ENCODE measurements around the gene SCAANT1. TPM values are rescaled to one million over a fixed set of nuclear protein-coding genes. Genes with fewer than 3 reads are reported as not detected.

SCAANT1 gene
- total RNA-seq, 4 donors from 2014 or later = not detected

- H3K4me1 ChIP-seq = peaks cover 1 to 24% (median 6%) of the 10 kb centered on the region in 4 donors
- intact Hi-C loops (cut with DNase I; ENCODE audit: low total_unique reads) = no loop called here
- WGBS, 2 donors (ENCODE audit: low coverage in 1 of 2) = 66 to 70% methylated on average over 6 to 10 of the region's 10 CpGs
- H3K9me3 ChIP-seq = no peaks in the 10 kb centered on the region
- no peak overlapping the region for H3K4me3 ChIP-seq
- in situ Hi-C loops (cut with MboI; ENCODE audit: low pct_ligation_motif_present in 1 of 4, low pct_unique_long_range_greater_than_20kb in 1 of 4, low sequenced_read_pairs in 3 of 4) = no loop called here
- H3K27ac ChIP-seq = no peak overlapping the region
- TF ChIP-seq CTCF (IDR thresholded peaks at IDR 0.05) (no peak), POLR2AphosphoS5 (IDR thresholded peaks at IDR 0.05) (no peak), EP300 (IDR thresholded peaks at IDR 0.05; ENCODE audit: low read depth) (no peak), POLR2A (IDR thresholded peaks at IDR 0.05) (no peak)
- no peak for DNase-seq
- peaks cover 0 to 4% (median 0%) of the 10 kb centered on the region in 4 donors for H3K36me3 ChIP-seq
- H3K27me3 ChIP-seq = no peaks in the 10 kb centered on the region
These were observed 15.5 kb upstream of the SCAANT1 start for GRCh38 chr3:63927422-63928280.

- intact Hi-C loops (cut with DNase I; ENCODE audit: low total_unique reads) (no loop called here), in situ Hi-C loops (cut with MboI; ENCODE audit: low pct_ligation_motif_present in 1 of 4, low pct_unique_long_range_greater_than_20kb in 1 of 4, low sequenced_read_pairs in 3 of 4) (no loop called here)
- Histone ChIP-seq H3K27ac (no peak overlapping the region), H3K36me3 (peaks cover 0 to 13% (median 0%) of the 10 kb centered on the region in 4 donors), H3K9me3 (no peaks in the 10 kb centered on the region), H3K4me3 (no peak overlapping the region), H3K27me3 (no peaks in the 10 kb centered on the region), H3K4me1 (peaks cover 0 to 11% (median 0%) of the 10 kb centered on the region in 4 donors)
- WGBS, 2 donors (ENCODE audit: low coverage in 1 of 2) = 92 to 100% methylated on average over 4 of the region's 4 CpGs
- no peak for DNase-seq
- TF ChIP-seq POLR2AphosphoS5 (IDR thresholded peaks at IDR 0.05) (no peak), POLR2A (IDR thresholded peaks at IDR 0.05) (no peak), EP300 (IDR thresholded peaks at IDR 0.05; ENCODE audit: low read depth) (no peak), CTCF (IDR thresholded peaks at IDR 0.05) (no peak)
These were observed 14.1 kb upstream of the SCAANT1 start for GRCh38 chr3:63926309-63926708.

- H3K4me1 ChIP-seq = peaks cover 0 to 3% (median 0%) of the 10 kb centered on the region in 4 donors
- no peak overlapping the region for H3K27ac ChIP-seq
- no peaks in the 10 kb centered on the region for H3K9me3 ChIP-seq
- H3K27me3 ChIP-seq = no peaks in the 10 kb centered on the region
- intact Hi-C loops (cut with DNase I; ENCODE audit: low total_unique reads) (no loop called here), in situ Hi-C loops (cut with MboI; ENCODE audit: low pct_ligation_motif_present in 1 of 4, low pct_unique_long_range_greater_than_20kb in 1 of 4, low sequenced_read_pairs in 3 of 4) (no loop called here)
- no peak overlapping the region for H3K4me3 ChIP-seq
- DNase-seq = no peak
- 59 to 67% methylated on average over 2 of the region's 2 CpGs for WGBS, 2 donors (ENCODE audit: low coverage in 1 of 2)
- TF ChIP-seq CTCF (IDR thresholded peaks at IDR 0.05) (no peak), POLR2AphosphoS5 (IDR thresholded peaks at IDR 0.05) (no peak), EP300 (IDR thresholded peaks at IDR 0.05; ENCODE audit: low read depth) (no peak), POLR2A (IDR thresholded peaks at IDR 0.05) (no peak)
- H3K36me3 ChIP-seq = peaks cover 0 to 18% (median 0%) of the 10 kb centered on the region in 4 donors
These were observed 10.5 kb upstream of the SCAANT1 start for GRCh38 chr3:63922491-63923199.

- Histone ChIP-seq H3K4me1 (peaks cover 0 to 3% (median 0%) of the 10 kb centered on the region in 4 donors), H3K27me3 (no peaks in the 10 kb centered on the region), H3K27ac (no peak overlapping the region), H3K36me3 (peaks cover 0 to 23% (median 0%) of the 10 kb centered on the region in 4 donors), H3K9me3 (no peaks in the 10 kb centered on the region), H3K4me3 (no peak overlapping the region)
- 85 to 86% methylated on average over 4 to 6 of the region's 6 CpGs for WGBS, 2 donors (ENCODE audit: low coverage in 1 of 2)
- DNase-seq = no peak
- intact Hi-C loops (cut with DNase I; ENCODE audit: low total_unique reads) (no loop called here), in situ Hi-C loops (cut with MboI; ENCODE audit: low pct_ligation_motif_present in 1 of 4, low pct_unique_long_range_greater_than_20kb in 1 of 4, low sequenced_read_pairs in 3 of 4) (no loop called here)
- TF ChIP-seq EP300 (IDR thresholded peaks at IDR 0.05; ENCODE audit: low read depth) (no peak), CTCF (IDR thresholded peaks at IDR 0.05) (no peak), POLR2A (IDR thresholded peaks at IDR 0.05) (no peak), POLR2AphosphoS5 (IDR thresholded peaks at IDR 0.05) (no peak)
These were observed 9.7 kb upstream of the SCAANT1 start for GRCh38 chr3:63921741-63922482.
